Stimulated activated CD8-positive, alpha-beta memory T cell treated with anti-CD3 and anti-CD28 coated beads, Interleukin-2, amount 100 ng/mL, for 48 hours (primary cell): ENCODE measurements around the gene BNC2.
"Not testable (repeated sequence)": the region's sequence is repeated elsewhere in the genome, so short reads cannot be mapped to it uniquely, and the experiment has no call there.

Source experiments
- DNase-seq, 2 donors: peaks; one replicate each; pipeline ENCODE4 v3.0.0-alpha.2; 2020; ENCODE audit warnings: low read depth in 2 of 2

Gene BNC2

DNA sequence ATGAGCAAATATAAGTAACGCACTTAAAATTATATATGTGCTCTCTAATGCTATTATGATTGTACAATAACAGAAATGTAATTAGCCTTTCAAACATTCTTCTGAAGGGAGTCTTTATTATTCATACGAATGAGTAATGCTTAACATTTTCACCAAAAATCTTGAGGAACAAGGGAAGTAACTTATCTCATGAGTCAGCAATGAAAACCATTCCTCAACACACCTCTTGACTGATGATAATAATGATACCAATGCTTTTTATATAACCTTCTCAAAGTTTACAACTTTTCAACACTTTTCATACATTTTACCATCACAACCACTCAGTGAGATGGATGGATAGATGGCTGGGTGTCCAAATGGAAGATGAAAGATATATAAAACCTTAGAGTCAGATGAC is 369.3 kb downstream of the BNC2 start:
- DNase-seq = no peak

DNA sequence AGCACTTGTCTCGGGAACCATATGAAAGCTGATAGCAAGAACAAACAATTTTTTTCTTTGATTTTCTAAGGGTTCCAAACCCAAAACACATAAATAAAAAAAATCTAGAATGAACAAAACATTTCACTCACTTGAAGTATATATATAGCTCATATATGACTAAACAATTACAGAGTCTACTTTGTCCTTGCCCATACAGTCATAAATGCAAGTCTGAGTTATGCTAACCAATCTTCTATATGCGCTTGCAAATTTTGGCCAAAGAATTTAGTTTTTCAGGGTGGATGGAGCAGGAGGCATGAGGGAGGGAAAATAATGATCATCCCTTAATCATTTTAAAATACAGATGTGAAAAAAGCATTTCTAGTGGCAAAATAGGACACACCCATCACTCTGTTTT is 370.1 kb downstream of the BNC2 start:
- no peak for DNase-seq

DNA sequence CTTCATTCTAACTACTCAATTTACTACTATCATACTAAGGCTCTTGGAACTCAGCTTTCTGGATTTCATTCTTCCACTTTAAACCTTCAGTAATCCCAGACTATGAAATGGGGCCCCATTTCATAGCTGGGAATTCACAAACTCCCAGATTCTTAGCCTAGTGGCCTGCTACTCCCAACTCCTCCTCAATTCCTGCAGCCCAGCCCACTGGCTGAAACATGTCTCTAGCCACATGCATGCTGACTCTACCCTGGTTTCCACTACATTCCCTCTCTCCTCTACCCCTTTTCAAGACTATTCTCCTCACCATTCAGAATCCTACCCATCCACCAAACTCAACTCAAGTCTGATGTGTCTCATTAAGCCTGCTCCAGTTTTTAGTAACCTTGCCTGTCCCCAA is 370.6 kb downstream of the BNC2 start:
- DNase-seq = no peak

DNA sequence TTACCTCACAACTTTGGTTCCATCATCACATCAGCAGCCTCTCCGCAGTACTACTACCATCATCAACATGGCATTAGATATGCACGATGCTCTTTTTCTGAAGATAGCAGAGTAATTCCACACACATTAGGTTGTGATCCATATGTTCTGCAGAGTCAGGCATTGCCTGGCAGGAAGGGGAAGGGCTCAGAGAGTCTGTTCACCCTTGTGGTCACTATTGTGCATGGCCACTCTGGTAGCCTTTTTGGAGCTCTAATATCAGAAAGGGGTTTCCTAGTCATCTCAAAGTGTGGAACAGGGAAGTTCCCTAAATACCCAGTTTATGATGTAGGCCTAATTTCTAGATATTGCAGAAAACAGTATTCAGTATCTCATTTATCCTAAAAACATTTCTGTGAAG is 373.6 kb downstream of the BNC2 start:
- DNase-seq = no peak

DNA sequence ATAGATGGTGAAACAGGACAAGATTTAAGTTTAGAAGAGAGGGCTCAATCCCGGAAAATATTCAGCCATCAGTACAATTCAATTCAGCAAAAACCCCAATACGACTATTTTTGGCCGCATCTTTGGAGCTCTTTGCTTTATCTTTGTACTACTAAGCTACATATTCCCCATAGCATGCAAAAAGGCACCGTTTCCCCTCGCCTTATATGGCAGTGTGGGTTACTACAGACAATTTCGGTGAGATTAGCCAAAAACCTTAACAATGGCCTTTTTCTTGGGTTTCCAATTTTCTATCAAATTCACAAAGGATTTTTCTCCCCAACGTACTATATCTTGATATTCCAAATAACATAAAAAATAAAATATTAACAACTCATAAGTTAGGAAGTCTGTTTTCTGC is 382.6 kb downstream of the BNC2 start:
- no peak for DNase-seq

DNA sequence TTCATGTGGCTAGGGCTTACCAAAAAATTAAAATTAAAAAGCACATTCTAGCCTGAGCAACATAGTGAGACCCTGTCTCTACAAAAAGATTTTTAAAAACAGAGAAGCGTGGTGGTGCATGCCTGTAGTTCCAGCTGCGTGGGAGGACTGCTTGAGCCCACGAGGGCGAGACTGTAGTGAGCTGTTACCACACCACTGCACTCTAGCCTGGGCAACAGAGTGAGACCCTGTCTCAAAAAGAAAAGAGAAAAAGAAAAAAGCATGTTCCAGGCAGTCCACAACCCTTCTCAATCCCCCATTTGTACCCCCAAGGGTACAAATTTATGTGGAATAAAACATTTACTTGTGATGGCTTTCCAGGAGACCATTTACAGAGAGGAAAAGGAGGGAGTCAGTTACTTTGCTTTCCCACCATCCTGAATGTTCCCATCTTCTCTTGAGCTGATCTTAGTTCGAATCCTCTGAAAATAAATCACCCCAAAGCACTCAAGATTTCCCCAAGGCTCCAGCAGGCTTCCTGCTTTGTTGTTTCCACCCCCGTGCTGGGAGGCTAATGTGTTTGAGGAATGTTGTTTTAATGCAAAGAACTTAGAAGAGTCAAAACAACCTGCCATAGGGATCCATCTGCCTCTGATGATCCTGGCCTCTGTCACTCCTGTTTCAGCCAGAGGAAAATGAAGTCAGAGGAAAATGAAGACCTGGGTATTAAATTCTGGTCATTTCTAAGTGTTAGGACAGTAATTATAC is 384.7 kb downstream of the BNC2 start:
- DNase-seq = no peak

DNA sequence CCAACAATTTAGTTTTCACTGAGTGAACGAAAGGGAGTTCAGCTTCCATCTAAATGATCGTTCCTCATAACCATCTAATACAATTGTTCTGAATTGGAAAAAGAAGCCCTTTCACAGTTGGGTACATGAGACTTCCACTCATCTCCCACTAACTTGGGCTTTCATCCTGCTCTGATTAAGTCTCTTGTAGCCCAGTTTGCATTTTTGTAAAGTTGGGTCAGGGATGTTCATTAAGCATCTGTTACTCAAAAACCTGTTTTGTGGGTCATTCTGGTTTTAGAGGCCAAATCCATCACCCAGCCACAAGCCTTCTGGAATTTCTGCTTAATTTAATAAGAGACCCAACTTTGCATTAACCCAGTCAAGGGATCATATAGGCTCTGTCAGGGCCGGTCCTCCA is 385.3 kb downstream of the BNC2 start:
- DNase-seq = no peak

DNA sequence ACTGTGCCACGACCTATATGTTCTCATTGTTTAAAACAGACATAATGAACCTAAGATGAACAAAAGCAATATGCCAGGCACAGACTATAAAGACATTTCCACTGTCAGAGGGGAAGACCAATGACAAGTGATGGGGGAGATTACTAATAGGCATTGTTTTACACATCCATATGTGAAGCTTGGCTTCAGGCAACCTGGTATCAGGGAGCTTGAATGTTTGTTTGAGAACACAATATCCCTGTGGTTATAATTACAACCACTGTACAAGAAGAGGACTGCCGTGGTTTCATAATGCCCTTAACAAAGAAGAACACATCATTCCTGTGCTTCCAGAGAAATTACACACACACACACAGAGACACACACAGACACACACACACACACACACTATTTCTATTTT is 385.7 kb downstream of the BNC2 start:
- no peak for DNase-seq

DNA sequence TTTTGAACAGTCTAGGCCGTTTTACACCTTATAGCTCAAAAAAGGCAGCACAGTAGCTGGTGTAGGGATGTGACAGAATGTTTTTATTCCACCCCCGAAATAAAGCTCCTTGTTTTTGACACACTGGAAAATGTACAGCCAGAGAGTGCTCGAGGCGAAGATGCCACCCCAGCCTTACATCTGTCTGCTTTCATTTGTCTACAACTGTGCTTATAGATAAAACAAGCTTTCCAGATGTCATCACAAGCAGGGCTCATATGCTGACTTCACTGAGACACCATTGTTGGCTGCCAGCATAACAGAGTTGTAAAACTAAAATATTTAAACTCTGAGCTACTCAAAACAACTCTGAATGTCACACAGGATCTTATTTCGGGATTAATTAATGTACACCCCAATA is 386.3 kb downstream of the BNC2 start:
- no peak for DNase-seq

DNA sequence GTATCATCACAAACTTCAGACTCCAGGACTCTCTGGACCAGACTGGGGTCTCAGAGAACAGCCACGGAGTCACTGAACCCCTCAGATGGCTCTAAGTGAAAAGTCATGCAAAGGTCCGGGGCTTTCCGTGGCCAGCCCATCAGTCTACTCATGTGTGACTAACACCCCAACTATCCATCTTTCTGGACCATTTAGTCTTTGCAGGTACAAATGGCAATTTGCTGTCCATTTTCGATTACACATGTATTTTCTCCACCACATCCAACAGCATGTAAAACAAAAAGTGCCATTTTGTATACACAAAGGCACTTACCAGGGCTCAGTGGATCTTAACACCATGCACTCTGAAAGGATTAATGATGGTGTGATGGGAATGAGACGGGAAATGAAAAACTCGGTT is 387.7 kb downstream of the BNC2 start:
- no peak for DNase-seq

DNA sequence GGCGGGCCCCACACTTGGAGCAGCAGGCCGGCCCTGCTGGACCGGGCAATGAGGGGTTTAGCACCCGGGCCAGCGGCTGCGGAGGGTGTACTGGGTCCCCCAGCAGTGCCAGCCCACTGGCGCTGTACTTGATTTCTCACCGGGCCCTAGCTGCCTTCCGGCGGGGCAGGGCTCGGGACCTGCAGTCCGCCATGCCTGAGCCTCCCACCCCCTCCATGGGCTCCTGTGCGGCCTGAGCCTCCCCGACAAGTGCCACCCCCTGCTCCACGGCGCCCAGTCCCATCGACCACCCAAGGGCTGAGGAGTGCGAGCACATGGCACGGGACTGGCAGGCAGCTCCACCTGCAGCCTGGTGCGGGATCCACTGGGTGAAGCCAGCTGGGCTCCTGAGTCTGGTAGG is 389.9 kb downstream of the BNC2 start:
- not testable (repeated sequence) for DNase-seq

DNA sequence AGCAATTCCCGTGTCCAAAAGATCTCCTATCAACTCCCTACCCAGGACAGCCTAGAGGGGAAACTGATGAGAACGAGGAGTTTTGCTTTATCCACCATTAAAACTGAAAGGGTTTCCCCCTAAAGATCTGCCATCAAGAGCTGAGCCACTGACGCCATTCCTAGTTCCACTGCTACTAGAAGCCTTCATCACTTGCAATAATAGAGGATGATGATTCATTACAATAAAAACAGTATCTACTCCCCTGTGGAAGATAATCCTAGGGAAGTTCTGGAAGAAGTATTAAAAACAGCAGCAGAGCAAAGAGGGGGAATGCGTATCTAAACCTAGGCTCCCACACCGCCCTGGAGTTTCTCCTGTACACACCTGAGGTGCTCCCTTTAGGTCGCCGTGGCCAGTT is 394.5 kb downstream of the BNC2 start:
- no peak for DNase-seq

DNA sequence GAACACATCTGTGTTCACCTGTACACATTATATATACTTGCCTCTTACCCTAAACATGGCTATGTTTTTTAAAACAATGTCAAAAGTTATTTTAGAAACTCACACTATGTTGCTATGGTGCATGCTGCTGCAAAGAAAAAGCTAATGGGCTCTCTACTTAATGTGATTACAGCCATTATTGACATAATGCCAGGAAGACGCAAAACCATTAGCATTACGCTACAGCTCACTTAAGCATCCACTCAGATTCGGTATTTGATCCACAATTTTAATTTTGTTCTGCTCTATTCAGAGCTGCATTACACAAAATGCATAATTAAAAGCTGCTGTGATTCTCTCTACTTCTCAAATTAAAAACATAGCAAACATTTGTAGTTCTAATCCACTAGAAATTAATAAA is 395.2 kb downstream of the BNC2 start:
- DNase-seq = no peak

DNA sequence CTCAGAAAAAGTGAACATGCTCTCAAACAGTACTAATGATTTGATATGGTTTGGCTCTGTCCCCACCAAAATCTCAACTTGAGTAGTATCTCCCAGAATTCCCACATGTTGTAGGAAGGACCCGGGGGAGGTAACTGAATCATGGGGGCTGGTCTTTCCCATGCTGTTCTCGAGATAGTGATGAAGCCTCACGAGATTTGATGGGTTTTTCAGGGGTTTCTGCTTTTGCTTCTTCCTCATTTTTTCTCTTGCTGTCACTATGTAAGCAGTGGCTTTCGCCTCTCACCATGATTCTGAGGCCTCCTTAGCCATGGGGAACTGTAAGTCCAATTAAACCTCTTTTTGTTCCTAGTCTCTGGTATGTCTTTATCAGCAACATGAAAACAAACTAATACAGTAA is 401.3 kb downstream of the BNC2 start:
- DNase-seq = no peak

DNA sequence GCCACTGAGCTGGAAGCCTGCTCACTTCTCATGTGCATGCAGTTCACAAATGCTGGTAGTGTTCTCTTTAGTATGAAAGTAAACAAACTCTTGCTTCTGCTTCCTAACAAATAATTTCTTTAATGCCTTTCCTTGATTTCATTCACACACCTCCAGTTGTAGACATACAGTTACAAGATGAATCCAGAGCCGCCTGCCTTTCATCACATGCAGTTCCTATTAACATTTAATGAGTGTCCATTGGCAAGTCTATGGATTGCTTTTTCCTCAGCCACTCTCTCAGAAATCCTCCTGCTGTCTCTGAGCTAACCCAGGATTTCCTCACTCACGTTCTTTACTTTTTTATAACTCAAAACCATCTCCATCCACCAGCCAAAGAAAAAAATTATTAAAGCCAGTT is 408.6 kb downstream of the BNC2 start:
- no peak for DNase-seq

DNA sequence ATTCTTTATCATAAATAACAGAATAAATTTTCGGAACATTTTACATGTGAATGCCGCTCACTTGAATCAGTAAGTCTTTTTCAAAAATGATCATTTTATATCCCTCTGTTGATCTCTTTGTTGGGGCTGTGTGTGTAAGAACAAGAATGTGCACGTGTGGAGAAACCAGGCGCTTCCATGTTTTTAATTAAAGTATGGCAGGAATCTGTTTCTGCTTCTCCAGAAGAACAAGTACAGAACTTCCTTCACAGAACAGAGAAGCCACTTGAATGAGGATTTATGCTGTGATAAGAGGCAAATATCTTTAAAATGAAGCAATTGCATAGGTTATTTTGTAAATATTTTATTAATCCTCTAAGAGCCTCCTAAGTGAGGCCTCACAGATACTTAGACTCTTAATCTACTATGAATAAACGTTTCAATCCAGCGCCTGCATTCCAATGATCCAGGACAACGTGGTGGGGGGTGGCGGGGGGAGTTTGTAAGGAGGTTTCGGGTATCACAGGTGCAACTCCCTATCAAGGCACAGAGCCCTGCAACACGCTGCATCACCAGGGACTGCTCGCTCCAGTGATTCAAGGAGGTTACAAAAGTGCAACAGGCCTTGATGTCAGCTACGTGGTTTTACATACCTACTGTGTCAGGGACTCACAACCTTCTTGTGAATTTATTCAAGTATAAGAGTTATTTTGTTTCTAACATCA is 409.2 kb downstream of the BNC2 start:
- DNase-seq = no peak

DNA sequence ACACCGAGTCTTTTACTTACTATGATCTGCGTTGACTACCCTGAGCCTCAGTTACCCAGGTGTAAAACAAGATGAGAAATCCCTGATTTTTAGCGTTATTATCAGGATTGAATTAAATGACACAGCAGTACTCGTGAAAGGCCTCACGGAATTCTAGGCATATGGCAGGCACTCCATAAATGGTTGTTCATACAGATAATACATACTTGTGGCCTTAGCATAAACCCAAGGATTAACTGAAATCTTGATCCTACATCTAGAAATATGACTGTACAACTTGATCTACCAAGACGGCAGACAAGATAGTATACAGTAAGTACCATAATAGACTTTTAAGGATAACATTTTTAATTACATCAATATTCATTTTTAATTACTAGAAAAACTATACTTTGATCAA is 409.8 kb downstream of the BNC2 start:
- DNase-seq = no peak

DNA sequence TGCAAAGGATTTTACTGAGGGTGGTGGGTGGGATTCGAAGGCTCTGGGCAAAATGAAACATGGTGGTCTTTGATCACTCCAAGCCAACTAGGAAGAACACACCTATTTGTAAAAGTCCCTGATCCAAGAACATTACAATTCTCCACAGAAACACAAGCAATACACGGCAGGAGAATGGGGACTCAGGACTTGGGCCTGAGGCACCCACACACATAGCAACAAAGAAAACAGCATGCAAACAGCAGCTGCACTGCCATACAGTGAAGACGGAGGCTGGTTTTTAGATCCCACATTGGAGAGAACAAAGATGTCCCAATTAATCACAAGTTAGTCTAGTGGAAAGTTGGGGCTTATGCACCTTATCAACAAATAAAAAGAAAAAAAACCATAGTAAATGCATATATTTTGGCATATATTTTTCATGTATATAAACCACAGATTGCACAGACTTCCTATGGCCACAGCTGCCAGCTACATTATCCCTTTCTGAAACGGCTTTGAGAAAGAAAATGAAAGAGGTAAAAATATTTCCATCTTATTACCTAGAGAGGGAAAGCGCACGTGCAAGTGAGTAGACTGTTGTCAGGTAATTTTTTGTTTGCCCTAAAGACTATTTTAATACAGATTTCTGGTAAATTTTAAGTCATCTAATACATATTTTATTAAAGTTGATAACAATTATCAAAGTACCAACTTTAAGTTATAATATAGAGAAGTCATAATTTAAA is 410.9 kb downstream of the BNC2 start:
- DNase-seq = no peak

DNA sequence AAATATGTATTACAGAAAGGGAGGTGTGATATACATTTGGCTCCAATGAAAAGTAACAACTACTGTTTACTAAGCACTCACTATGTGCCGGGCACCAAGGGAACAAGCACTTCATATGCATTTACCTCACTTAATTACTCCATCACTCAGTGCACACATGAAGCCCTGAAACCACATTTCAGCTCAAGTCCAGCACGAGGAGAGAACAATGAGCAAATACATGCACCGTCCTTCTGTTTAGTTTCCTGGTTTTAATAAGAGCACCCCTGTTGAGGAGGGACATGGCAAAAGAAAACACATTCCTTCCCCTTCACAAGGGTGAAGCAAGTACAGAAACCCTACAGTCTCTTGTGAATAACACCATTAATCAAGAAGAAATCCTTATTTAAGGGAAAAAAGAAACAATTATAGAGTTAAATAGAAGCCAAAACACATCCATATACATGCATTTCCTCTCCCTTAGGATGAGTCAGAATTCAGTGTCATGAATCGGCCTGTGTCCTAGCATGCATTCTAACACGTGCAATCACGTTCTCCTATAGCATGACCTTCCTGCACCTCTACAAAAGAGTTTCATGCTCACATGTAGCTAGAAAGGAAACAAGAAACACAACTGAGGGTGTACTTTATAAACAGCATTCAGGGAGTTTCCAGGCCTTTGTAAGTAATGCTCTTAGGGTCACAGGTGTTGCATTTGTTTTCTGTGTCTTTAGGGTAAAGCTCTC is 411.6 kb downstream of the BNC2 start:
- no peak for DNase-seq

DNA sequence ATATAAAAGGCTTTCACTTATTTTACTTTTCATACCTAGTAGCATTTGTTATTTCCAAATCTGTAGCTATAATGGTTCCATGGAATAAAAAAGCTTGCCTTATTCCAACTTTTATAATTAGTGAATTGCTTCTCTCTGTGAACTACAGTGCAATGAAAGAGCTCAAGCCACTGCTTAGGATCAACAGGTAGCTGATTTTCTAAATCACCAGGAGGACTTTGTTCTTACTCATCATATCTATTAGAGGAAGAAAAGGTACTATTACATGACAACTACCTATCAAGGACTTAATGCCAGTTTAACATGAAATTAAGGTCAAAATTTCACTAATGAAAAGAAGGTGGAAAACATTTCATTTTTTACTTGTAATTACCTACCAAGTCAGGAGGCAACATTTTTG is 414.6 kb downstream of the BNC2 start:
- no peak for DNase-seq

DNA sequence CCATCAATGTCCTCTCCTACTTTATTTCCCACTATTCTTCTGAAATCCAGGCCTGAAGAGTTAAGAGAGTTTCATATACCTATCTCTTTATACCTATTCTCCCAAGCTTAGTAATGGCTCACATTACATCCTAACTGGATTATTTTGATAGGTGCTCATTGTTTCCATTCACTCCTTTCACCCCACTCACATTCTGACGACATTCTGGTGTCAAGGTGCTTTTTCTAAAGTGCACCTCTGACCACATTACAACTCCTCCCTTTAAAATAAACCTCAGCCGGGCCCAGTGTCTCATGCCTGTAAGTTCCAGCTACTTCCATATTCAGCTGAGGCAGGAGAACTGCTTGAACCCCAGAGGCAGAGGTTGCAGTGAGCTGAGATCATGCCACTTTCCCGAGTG is 417.1 kb downstream of the BNC2 start:
- DNase-seq = no peak

DNA sequence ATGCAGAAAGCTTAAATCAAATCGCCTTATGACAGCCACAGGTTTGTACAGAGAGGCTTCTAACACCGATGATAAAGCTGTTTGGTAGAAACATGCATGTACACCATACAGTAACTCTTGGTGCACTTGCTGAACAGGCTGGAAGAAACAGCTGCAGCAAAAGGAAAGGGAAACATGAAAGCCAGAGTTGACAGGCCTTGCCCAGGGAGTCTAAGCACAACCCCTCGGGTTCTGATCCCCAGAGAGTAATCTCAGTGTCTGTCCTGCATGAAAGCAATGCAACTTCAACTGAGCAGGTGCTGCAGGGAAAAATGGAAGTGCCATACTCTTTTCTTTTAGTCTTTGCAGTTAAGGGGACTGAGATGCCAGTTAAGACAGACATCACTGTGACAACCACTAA is 419.9 kb downstream of the BNC2 start:
- no peak for DNase-seq
